GM15510 (cell line): Measurements from ENCODE around the gene SNRNP25.
A peak's percentile ranks its signal among the peaks of the same experiment; 100 is the strongest.

Experiments used
- POLR2A ChIP-seq: IDR thresholded peaks from 3 replicates; pipeline ENCODE4 v1.6.1; 2011; ENCODE audit warnings: borderline replicate concordance; ENCODE audit not compliant: insufficient read length; ENCODE audit errors: extremely low read depth

SNRNP25 gene

DNA sequence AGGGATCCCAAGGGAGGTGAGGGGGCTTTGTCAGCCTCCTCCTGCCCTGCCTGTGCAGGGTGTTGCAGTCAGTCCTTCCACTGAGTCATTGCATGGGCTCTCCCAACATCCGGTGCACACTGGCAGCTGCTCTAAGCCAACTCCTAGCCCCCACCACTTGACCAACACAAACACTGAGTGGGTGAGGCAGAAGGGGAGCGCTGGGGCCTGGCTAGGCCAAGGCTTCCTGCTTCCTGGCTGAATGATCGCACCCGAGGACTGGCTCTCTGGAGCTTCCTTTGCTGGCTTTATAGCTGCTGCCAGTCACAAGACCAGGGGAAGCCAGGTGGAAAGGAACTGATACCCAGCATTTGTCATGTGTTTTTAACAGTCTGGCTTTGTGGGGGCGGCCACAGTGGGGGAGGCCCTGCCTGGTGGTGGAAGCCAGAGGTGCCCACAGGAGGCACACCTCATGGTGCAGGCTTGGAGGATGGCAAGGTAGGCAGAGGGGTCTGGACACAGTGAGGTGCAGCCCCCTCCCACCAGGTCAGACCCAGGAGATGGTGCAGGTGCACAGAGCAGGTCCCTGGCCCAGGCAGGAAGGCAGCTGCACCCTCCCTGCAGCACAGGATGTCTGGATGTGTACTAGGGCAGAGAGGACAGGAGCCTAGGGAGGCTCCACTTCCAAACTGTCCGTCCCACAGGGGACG is 31.2 kb downstream of the SNRNP25 start:
- no peak for TF ChIP-seq POLR2A

DNA sequence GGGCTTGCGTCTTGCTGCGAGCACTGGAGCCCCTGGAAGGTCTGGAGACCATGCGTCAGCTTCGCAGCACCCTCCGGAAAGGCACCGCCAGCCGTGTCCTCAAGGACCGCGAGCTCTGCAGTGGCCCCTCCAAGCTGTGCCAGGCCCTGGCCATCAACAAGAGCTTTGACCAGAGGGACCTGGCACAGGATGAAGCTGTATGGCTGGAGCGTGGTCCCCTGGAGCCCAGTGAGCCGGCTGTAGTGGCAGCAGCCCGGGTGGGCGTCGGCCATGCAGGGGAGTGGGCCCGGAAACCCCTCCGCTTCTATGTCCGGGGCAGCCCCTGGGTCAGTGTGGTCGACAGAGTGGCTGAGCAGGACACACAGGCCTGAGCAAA is 31.8 kb downstream of the SNRNP25 start:
- no peak for TF ChIP-seq POLR2A

DNA sequence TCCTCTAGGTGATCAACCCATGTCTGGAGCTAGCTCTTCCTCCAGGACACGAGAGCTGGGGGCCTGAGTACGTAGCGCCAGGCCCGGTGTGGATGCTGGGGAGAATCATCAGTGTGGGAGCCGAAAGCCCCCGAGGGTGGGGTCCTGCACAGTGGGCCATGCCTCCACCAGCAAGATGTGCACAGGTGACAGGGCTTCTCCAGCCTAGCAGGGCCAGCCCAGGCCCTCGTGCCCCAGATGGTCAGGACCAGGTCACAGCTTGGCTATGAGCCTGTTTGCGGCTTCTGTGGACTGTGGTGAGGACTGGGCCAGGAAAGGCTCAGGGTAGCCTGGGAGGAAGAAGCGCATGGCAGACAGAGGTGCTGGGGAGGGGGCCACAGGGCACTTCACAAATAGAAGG is 32.2 kb downstream of the SNRNP25 start:
- TF ChIP-seq POLR2A, result no peak

DNA sequence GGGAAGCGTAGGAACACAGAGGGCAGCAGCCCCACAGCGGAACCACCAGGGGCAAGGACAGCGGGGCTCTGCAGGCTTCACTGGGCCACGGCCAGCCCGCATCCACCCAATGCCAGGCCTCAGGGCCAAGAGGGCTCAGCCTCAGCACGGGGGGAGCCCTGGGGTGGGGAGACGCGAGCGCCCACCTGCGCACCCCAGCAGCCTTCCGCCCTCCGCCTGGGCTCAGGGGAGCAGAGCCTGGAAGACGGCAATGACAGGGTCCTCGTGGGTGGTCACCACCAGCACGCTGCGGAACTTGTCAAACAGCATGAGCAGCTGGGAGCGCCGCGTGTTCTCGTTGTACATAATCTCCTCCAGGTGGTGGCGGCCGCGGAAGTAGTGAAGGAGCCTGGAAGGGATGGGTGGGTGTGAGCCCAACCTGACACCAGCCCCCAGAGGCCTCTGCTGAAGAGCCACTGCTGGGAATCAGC is 32.9 kb downstream of the SNRNP25 start:
- no peak for TF ChIP-seq POLR2A

DNA sequence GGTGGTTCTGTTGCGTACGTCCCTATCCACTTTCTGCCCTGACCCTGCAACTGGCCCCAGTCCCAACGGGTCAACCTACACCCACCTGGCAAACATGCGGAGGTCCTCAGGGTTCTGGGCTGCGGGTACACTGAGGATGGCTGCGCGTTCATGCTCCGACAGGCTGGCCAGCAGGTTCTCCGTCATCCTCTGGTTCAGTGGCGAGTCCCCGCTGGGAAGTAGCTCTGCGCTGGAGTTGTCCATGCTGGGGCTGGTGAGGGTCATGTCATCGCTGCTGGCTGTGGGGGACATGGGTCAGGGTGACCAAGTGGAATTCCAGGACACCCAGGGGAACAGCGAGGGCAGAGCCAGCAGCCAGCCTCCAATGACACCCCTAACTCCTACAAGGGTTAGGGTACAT is 35.0 kb downstream of the SNRNP25 start:
- no peak for TF ChIP-seq POLR2A

DNA sequence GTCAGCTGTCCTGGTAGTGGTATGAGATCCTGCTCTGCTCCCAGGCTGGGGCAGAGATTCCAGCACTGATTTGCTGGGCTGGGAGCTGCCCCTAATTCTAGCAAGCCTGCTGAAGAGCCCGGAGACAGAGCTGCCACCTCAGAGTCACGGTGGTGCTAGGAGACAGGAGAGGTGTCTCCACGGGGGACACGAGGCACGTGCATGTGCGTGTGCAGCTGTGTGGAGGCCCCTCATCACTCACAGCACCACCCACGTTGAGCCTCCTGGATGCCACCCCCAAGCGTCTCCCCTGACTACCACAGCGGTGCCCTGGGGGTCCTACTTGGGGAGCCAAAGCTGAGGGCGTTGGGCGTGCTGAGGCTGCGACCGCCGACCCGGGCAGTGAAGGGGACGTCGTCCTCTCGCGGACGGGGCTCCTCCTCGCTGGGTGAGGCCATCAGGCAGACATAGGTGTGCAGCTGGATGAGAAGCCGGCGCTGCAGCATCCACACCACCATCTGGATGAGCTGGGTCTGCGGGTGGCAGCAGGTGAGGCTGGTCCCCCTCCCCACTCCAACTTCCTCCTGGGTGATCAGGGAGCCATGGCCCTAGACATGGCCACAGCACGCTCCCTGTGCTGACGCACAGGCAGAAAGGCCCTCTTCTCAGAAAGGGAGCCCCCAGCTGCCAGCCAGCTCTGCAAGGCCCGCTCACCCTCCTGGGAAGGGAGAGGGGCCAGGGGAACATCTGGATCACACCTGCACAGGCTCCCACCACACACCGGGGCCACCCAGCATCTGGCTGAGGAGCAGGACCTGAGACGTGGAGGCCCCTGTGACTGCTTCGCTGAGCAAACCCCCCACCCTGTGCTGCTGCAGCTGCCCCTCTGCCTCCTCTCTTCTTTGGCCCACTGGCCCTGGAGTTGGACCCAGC is 36.0 kb downstream of the SNRNP25 start:
- no peak for TF ChIP-seq POLR2A

DNA sequence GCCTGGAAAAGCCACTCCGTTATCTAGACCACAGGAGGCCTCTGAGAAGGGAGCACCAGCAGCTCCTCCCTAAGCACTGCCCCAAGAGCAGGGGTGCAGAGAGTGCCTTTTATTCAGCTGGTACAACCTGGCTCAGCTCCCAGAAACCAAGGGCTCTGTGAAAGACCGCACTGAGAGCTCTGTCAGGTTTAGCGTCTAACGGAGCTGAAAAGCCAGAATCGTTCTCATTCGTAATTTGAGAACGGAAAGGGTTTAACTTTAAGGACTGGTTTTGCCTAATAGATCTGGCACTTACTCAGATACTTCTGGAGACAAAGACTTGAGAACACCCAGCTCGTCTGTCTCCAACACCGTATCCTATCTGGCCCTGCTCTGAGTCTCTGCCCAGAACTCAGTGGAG is 37.9 kb downstream of the SNRNP25 start:
- no peak for TF ChIP-seq POLR2A

DNA sequence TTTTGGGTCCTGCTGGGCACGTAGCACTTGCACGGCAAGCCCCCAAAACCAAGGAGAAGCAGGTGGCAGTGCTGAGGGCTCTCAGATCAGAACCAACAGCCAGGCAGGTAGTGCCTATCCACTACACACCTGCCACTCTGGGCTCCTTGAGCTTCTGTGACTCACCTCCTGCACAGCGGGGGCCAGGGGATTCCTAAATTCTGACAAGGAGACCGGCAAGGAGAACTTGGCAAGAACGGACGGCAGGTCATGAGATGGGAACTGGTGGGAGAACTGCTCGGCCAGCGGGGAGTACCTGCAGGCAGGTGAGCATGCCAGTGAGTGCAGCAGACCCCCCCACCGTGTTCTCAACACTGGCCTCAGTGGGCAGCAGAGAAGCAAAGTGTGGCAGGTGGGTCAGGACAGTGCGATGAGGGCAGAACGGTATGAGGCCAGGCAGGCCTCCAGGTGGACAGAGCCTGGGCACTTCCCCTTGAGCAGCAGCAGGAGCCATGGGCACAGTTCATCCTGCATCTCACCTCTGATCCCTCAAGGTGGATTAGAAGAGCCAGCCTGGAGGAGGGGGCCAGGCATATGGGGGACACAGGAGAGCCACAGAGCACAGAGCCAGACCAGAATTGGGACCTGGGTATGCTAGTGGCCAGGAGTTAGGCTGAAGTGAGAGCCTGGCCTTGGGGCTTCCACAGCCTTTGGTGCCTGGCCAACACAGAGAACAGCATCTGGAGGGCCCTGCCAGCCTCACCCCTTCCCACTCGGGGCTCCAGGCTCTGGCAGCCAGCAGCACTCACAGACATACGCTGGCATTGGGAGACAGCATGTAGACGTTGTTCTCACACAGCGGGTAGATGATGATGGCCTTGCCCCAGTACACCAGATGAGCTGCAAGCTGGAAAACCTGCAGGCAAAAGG is 39.1 kb downstream of the SNRNP25 start:
- TF ChIP-seq POLR2A, result no peak

DNA sequence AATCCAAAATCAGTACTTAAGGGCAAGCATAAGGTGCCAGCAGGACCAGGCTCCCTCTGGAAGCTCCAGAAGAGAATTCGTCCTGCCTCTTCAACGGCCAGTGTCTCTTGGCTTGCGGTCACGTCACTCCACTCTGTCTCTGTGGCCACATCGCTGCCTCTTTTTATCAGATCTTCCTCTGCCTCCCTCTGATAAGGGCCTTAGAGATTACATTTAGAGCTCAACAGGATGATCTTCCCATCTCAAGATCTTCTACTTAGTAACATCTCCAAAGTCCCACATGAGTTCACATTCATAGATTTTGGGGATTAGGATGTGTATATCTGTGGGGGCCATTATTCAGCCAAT is 41.3 kb downstream of the SNRNP25 start:
- TF ChIP-seq POLR2A, result no peak

DNA sequence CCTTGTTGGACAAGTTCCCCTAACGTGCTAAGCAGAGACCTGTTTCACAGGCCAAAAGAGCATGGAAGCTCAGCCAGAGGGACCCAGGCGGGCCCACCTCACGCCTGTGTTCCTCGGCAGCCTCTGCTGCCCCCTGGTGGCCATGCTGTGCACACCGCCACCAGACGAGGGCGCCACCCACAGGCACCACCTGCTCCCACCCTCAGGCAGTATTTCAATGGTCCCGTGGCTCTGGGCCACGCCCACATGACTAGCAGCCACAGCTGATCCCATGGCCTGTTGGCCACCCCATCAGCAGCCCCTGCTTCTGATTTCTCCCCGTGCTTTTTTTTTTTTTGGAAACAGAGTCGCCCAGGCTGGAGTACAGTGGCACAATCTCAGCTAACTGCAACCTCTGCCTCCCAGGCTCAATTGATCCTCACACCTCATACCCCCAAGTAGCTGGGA is 43.3 kb downstream of the SNRNP25 start:
- TF ChIP-seq POLR2A, result peak; percentile 24

DNA sequence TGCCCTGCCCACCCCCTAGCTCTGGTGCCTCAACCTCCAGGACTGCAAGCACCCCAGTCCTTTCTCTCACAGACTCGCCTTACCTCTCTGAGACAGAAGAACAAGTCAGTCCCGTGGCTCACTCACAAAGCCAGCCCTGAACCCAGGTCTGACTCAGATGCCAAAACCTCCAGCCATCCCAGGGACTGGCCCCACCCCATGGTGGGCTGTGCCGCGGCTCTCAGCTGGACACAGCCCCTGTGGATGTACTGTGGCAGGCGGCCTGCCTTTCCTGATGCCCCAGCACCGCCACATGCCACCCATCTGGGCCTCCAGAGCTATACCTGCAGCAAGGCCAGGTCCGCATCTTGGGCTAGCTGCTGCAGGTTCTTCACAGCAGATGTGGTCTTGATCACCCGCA is 44.2 kb downstream of the SNRNP25 start:
- no peak for TF ChIP-seq POLR2A

DNA sequence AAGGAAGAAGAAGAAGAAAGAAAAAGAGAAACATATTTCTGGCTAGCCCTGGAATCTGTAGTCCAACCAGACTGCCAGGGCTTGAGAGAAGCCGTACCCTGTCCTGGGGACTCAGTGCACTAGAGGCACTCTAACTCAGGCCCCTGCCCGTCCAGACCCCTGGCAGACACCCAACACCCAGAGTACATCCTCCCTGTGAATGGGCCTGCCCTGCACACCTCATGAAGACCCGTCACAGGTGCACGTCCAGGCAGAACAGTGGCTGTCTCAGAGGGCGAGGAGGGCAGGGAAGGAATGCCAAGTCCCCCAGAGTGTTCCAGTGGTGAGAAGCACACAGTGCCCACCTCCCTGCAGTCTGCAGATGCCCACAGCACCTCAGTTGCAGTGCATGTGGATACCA is 47.4 kb downstream of the SNRNP25 start:
- TF ChIP-seq POLR2A, result no peak

DNA sequence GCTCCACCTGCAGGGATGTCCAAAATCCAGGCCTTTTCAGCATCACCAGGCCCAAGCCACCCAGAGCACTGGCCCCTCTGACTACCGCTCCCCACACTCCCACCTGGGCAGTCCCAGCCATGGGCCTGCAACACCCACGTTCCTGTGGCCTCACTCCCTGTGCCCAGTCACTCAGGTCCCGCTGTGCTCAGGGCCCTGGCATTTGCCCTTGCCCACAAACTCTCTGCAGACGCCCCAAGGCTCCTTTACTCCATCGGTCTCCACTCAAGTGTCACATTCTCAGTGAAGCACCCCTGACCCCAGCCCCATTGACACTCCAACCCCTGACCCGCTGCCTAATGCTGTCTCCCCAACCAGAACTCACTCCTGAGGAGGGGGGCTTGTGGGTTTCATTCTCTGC is 48.0 kb downstream of the SNRNP25 start:
- TF ChIP-seq POLR2A, result no peak

DNA sequence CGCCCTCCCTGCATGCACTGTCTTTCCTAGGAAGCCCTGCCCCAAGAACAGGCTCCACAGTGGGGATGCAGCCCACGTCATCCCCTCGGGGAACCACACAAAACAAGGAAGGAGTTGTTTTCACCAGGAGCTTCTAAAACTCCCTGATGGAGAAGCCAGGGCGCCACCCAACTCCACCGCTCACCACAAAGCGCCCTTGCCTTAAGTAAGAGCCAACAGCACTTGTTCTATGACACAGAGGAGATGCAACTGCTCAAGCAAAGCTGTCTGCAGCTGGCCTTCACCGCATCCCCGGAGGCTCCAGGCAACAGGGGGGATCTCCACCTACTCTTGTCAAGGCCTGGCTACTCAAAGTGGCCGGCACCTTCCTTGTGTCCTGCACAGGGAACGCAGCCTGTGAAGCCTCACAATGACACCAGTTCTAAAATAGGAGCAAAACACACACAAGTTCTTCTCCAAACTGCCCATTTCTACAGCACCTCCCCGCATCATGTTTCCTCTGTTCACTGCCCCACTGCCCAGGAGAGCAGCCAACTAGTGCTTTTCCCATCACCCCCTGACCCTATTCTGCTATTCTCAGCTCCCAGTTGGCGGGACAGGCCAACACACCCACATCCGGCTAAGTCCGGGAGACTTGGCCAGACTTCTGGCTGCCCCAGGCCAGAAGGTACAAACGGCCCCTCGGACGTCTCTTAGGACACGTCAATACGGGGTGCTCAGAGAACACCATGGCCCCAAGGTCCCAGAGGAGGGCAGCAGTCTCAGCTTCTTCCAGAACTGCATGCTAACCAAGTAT is 48.6 kb downstream of the SNRNP25 start:
- TF ChIP-seq POLR2A, result no peak

DNA sequence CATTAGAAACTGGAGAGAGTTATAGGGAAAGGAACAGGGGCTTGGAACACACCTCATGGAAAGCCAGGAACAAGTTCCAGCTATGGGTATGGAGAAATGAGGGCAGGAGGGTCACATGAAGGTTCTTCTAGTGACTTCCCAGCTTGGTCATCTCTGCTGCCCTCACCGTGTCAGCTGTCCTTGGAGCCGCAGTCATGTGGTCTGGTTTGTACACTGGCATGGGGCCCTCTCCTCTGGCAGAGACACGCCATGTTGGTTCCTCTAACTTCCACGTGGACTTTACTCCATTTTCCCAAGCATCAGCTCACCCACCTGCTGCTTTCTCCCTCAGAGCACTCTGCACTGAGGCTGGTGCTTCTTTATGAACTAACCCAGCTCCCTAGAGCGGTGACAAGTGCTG is 50.7 kb downstream of the SNRNP25 start:
- no peak for TF ChIP-seq POLR2A

DNA sequence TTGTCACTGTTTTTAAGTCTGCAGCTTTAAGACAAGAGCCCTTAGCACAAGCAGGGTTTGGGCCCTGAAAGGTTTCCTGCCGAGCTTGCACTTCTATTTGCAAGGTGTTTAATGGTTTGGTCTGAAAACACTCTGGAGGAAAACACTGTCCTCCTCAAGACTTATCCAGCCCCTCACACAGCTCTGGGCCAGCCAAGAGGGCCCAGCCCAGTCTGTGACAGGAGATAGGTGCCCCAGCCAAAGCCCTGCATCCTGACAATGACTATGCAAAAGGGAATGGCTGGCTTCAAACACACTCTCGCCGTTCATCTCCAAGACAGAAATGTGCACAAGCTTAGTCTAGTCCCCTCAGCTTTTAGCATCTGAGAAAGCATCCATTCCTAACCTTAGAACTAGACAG is 51.3 kb downstream of the SNRNP25 start:
- no peak for TF ChIP-seq POLR2A
